Measurements from ENCODE around the gene MPI. TPM values are rescaled to one million over a fixed set of nuclear protein-coding genes. Genes with fewer than 3 reads are reported as not detected.

MPI gene
- total RNA-seq, 2 experiments from 2014 or later, result 56.4 to 60.0 TPM

GRCh38 chr15:74847432-74847831 is 42.4 kb upstream of the MPI start:
- DNase-seq, result no peak
- Mint-ChIP-seq H3K27me3 (no peaks in the 10 kb centered on the region), H3K4me3 (no peak overlapping the region), H3K36me3 (peaks cover 27% of the 10 kb centered on the region), H3K9me3 (no peaks in the 10 kb centered on the region), H3K4me1 (ENCODE audit: low read depth) (peaks cover 28% of the 10 kb centered on the region), H3K27ac (peak overlapping the region; percentile 25)
- intact Hi-C loops (cut with micrococcal nuclease), result no loop called here
- ChIA-PET POLR2A (interaction anchor here (0.7 kb wide), 1 partner anchor 26 kb away, joined by 3 read pairs; no protein-coding TSS in a partner anchor), CTCF (interaction anchor here (0.8 to 1.3 kb wide), 2 partner anchors 54 kb away, joined by 3 read pairs; no protein-coding TSS in a partner anchor)

GRCh38 chr15:74850393-74850792 is 39.4 kb upstream of the MPI start:
- DNase-seq, result no peak
- peaks cover 27% of the 10 kb centered on the region for H3K36me3 Mint-ChIP-seq
- no peaks in the 10 kb centered on the region for H3K27me3 Mint-ChIP-seq
- intact Hi-C loops (cut with micrococcal nuclease), result no loop called here
- no peak overlapping the region for H3K27ac Mint-ChIP-seq
- ChIA-PET CTCF (no interaction called here), POLR2A (no interaction called here)
- peaks cover 7% of the 10 kb centered on the region for H3K4me1 Mint-ChIP-seq (ENCODE audit: low read depth)
- no peak overlapping the region for H3K4me3 Mint-ChIP-seq
- no peaks in the 10 kb centered on the region for H3K9me3 Mint-ChIP-seq

- Mint-ChIP-seq H3K4me1 (ENCODE audit: low read depth) (peaks cover 3% of the 10 kb centered on the region), H3K36me3 (peaks cover 25% of the 10 kb centered on the region), H3K27ac (no peak overlapping the region), H3K4me3 (no peak overlapping the region), H3K9me3 (no peaks in the 10 kb centered on the region), H3K27me3 (no peaks in the 10 kb centered on the region)
- DNase-seq, result no peak
- ChIA-PET CTCF (no interaction called here), POLR2A (no interaction called here)
- intact Hi-C loops (cut with micrococcal nuclease), result no loop called here
Measured at GRCh38 chr15:74851960-74852359, 37.9 kb upstream of the MPI start.

GRCh38 chr15:74854453-74855022 is 35.3 kb upstream of the MPI start:
- Mint-ChIP-seq H3K36me3 (peaks cover 10% of the 10 kb centered on the region), H3K27ac (no peak overlapping the region), H3K9me3 (no peaks in the 10 kb centered on the region), H3K4me3 (no peak overlapping the region), H3K27me3 (no peaks in the 10 kb centered on the region), H3K4me1 (ENCODE audit: low read depth) (peaks cover 24% of the 10 kb centered on the region)
- ChIA-PET CTCF (interaction anchor here (0.6 to 1.6 kb wide), 2 partner anchors 74 to 83 kb away, joined by 3 to 4 read pairs; no protein-coding TSS in a partner anchor), POLR2A (no interaction called here)
- intact Hi-C loops (cut with micrococcal nuclease), result no loop called here
- no peak for DNase-seq

GRCh38 chr15:74855857-74856256 is 34.0 kb upstream of the MPI start:
- DNase-seq, result no peak
- Mint-ChIP-seq H3K4me3 (no peak overlapping the region), H3K27me3 (no peaks in the 10 kb centered on the region), H3K36me3 (peaks cover 9% of the 10 kb centered on the region), H3K27ac (peak overlapping the region; percentile 60), H3K9me3 (no peaks in the 10 kb centered on the region), H3K4me1 (ENCODE audit: low read depth) (peaks cover 27% of the 10 kb centered on the region)
- intact Hi-C loops (cut with micrococcal nuclease), result no loop called here
- ChIA-PET CTCF (interaction anchor here (1.0 to 1.6 kb wide), 3 partner anchors 14 to 221 kb away, joined by 4 read pairs; no protein-coding TSS in a partner anchor), POLR2A (interaction anchor here (0.6 kb wide), 1 partner anchor 17 kb away, joined by 3 read pairs; no protein-coding TSS in a partner anchor)

GRCh38 chr15:74856537-74856936 is 33.3 kb upstream of the MPI start:
- CTCF ChIA-PET, result interaction anchor here (1.0 to 3.0 kb wide), 4 partner anchors 13 to 222 kb away, joined by 4 to 24 read pairs (median 4); no protein-coding TSS in a partner anchor
- Mint-ChIP-seq H3K4me3 (no peak overlapping the region), H3K27ac (peak overlapping the region; percentile 46), H3K36me3 (peaks cover 9% of the 10 kb centered on the region), H3K9me3 (no peaks in the 10 kb centered on the region), H3K4me1 (ENCODE audit: low read depth) (peaks cover 27% of the 10 kb centered on the region), H3K27me3 (no peaks in the 10 kb centered on the region)
- POLR2A ChIA-PET, result interaction anchor here (0.6 to 1.0 kb wide), 2 partner anchors 16 to 45 kb away, joined by 3 read pairs; no protein-coding TSS in a partner anchor
- intact Hi-C loops (cut with micrococcal nuclease), result no loop called here
- DNase-seq, result no peak

- Mint-ChIP-seq H3K36me3 (peaks cover 4% of the 10 kb centered on the region), H3K4me3 (no peak overlapping the region), H3K27me3 (no peaks in the 10 kb centered on the region), H3K4me1 (ENCODE audit: low read depth) (peaks cover 27% of the 10 kb centered on the region), H3K27ac (peak overlapping the region; percentile 34), H3K9me3 (no peaks in the 10 kb centered on the region)
- DNase-seq, result no peak
- ChIA-PET POLR2A (interaction anchor here (1.0 kb wide), 1 partner anchor 45 kb away, joined by 3 read pairs; no protein-coding TSS in a partner anchor), CTCF (interaction anchor here (1.1 to 3.0 kb wide), 3 partner anchors 12 to 93 kb away, joined by 3 to 24 read pairs (median 4); no protein-coding TSS in a partner anchor)
- intact Hi-C loops (cut with micrococcal nuclease), result no loop called here
Measured at GRCh38 chr15:74857082-74857655, 32.7 kb upstream of the MPI start.

GRCh38 chr15:74857671-74858368 is 32.0 kb upstream of the MPI start:
- POLR2A ChIA-PET, result interaction anchor here (0.9 to 1.0 kb wide), 2 partner anchors 12 to 13 kb away, joined by 3 to 4 read pairs; no protein-coding TSS in a partner anchor
- H3K9me3 Mint-ChIP-seq, result no peaks in the 10 kb centered on the region
- H3K4me3 Mint-ChIP-seq, result no peak overlapping the region
- peaks cover 4% of the 10 kb centered on the region for H3K36me3 Mint-ChIP-seq
- intact Hi-C loops (cut with micrococcal nuclease), result no loop called here
- DNase-seq, result no peak
- H3K27ac Mint-ChIP-seq, result peak overlapping the region; percentile 34
- peaks cover 27% of the 10 kb centered on the region for H3K4me1 Mint-ChIP-seq (ENCODE audit: low read depth)
- CTCF ChIA-PET, result interaction anchor here (1.0 to 3.0 kb wide), 3 partner anchors 12 to 93 kb away, joined by 3 to 24 read pairs (median 5); no protein-coding TSS in a partner anchor
- no peaks in the 10 kb centered on the region for H3K27me3 Mint-ChIP-seq

GRCh38 chr15:74858369-74858740 is 31.5 kb upstream of the MPI start:
- Mint-ChIP-seq H3K27me3 (no peaks in the 10 kb centered on the region), H3K4me1 (ENCODE audit: low read depth) (peaks cover 27% of the 10 kb centered on the region), H3K36me3 (peaks cover 2% of the 10 kb centered on the region), H3K4me3 (no peak overlapping the region), H3K9me3 (no peaks in the 10 kb centered on the region), H3K27ac (peak overlapping the region; percentile 34)
- no peak for DNase-seq
- intact Hi-C loops (cut with micrococcal nuclease), result no loop called here
- POLR2A ChIA-PET, result interaction anchor here (0.9 to 1.0 kb wide), 2 partner anchors 11 to 13 kb away, joined by 3 to 4 read pairs; no protein-coding TSS in a partner anchor
- CTCF ChIA-PET, result interaction anchor here (1.0 to 3.0 kb wide), 3 partner anchors 11 to 92 kb away, joined by 3 to 24 read pairs (median 5); no protein-coding TSS in a partner anchor

GRCh38 chr15:74863239-74864056 is 26.4 kb upstream of the MPI start:
- POLR2A ChIA-PET, result no interaction called here
- no peak for DNase-seq
- no peaks in the 10 kb centered on the region for H3K9me3 Mint-ChIP-seq
- H3K27me3 Mint-ChIP-seq, result no peaks in the 10 kb centered on the region
- H3K36me3 Mint-ChIP-seq, result peaks cover 12% of the 10 kb centered on the region
- H3K27ac Mint-ChIP-seq, result peak overlapping the region; percentile 59
- CTCF ChIA-PET, result interaction anchor here (1.1 kb wide), 1 partner anchor 38 kb away, joined by 4 read pairs; no protein-coding TSS in a partner anchor
- peaks cover 50% of the 10 kb centered on the region for H3K4me1 Mint-ChIP-seq (ENCODE audit: low read depth)
- intact Hi-C loops (cut with micrococcal nuclease), result no loop called here
- no peak overlapping the region for H3K4me3 Mint-ChIP-seq

- no peaks in the 10 kb centered on the region for H3K9me3 Mint-ChIP-seq
- ChIA-PET POLR2A (interaction anchor here (0.7 kb wide), 1 partner anchor 29 kb away, joined by 3 read pairs; no protein-coding TSS in a partner anchor), CTCF (interaction anchor here (0.6 kb wide), 1 partner anchor 24 kb away, joined by 3 read pairs; no protein-coding TSS in a partner anchor)
- peak overlapping the region; percentile 26 for H3K27ac Mint-ChIP-seq
- H3K27me3 Mint-ChIP-seq, result no peaks in the 10 kb centered on the region
- peaks cover 12% of the 10 kb centered on the region for H3K36me3 Mint-ChIP-seq
- intact Hi-C loops (cut with micrococcal nuclease), result no loop called here
- H3K4me3 Mint-ChIP-seq, result no peak overlapping the region
- peaks cover 51% of the 10 kb centered on the region for H3K4me1 Mint-ChIP-seq (ENCODE audit: low read depth)
- no peak for DNase-seq
Measured at GRCh38 chr15:74864296-74864695, 25.5 kb upstream of the MPI start.

All from activated CD4-positive, alpha-beta memory T cell treated with anti-CD3 and anti-CD28 coated beads for 36 hours (primary cell).